Fibroblast of the aortic adventitia (primary cell): ENCODE measurements around the gene PPARD. TPM values are rescaled to one million over a fixed set of nuclear protein-coding genes. Genes with fewer than 3 reads are reported as not detected.

ENCODE experiments used
- DNase-seq: peaks from one replicate; pipeline ENCODE4 v3.0.0-alpha.2; 2010; ENCODE audit warnings: low read depth
- H3K4me3 ChIP-seq: 2 replicates; pipeline ENCODE4 v1.5.1; 2011; ENCODE audit warnings: low read depth, mild to moderate bottlenecking, control low read depth, low read length, moderate library complexity
- total RNA-seq: library from RNA; depleted of rRNA; stranded (reverse); fragments of >200 nt; gene quantifications from 2 replicates; pipeline ENCODE4 v1.2.3, GENCODE V29; 2012; ENCODE audit warnings: low replicate concordance
- TF ChIP-seq, protein P1 (sequence below): IDR thresholded peaks from 2 replicates; pipeline ENCODE4 v1.5.1; 2011; ENCODE audit warnings: mild to moderate bottlenecking, low read length, control low read depth, inconsistent platforms; ENCODE audit not compliant: insufficient read depth

PPARD gene
- total RNA-seq, 1 donor, result 10.4 TPM

DNA sequence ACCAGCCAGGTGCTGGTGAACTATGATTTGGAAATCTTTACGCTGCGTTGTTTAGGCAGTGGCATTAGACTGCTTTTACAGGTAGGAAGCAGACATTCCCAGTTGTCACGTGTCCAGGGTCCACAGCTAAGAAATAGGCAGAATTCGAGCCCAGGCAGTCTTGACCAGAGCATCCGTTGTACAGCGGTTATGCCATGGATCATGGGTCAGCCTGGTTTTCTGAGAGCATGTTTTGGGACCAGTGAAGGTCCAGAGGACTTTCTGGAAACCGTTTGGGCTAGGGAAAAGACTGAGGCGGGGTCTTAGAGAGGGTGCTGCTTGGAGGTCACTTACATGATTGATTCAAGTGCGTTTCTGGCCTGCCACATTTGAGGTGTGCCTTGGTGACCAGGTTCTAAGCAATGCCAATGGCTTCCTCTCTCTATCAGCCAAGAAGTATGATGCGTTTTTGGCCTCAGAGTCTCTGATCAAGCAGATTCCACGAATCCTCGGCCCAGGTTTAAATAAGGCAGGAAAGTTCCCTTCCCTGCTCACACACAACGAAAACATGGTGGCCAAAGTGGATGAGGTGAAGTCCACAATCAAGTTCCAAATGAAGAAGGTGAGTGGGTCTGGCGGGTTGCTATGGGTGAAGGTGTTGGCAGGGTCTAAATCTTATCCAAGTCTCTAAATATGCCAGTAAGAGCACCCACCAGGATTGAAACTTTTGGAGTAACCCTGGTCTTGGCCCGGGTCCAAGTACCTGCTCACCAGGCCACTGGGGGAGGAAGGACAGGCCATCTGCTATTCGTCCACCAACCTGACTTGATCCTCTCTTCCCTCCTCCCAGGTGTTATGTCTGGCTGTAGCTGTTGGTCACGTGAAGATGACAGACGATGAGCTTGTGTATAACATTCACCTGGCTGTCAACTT lies 127.6 kb downstream of the PPARD start:
- DNase-seq, result peak; percentile 31
- TF ChIP-seq, protein P1, sequence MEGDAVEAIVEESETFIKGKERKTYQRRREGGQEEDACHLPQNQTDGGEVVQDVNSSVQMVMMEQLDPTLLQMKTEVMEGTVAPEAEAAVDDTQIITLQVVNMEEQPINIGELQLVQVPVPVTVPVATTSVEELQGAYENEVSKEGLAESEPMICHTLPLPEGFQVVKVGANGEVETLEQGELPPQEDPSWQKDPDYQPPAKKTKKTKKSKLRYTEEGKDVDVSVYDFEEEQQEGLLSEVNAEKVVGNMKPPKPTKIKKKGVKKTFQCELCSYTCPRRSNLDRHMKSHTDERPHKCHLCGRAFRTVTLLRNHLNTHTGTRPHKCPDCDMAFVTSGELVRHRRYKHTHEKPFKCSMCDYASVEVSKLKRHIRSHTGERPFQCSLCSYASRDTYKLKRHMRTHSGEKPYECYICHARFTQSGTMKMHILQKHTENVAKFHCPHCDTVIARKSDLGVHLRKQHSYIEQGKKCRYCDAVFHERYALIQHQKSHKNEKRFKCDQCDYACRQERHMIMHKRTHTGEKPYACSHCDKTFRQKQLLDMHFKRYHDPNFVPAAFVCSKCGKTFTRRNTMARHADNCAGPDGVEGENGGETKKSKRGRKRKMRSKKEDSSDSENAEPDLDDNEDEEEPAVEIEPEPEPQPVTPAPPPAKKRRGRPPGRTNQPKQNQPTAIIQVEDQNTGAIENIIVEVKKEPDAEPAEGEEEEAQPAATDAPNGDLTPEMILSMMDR, result no peak
- peak overlapping the region; percentile 89 for H3K4me3 ChIP-seq

DNA sequence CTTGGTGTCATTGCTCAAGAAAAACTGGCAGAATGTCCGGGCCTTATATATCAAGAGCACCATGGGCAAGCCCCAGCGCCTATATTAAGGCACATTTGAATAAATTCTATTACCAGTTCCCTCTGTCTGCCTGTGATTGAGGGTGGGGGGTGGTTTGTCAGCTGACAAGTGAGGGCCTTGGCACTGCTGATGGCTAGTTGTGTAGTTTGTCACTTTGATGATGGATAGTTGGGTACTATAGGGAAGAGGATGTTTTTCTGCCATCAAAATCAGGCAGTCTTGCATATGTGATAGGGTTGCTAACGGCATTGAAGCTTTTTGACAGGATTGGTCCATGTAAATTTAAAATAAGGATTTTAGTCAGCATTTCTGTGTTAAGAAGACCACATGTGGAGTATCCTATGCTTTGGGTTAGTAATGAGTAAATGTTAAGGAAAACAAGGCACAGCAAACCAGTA lies 128.3 kb downstream of the PPARD start:
- peak overlapping the region; percentile 25 for H3K4me3 ChIP-seq
- no peak for DNase-seq
- TF ChIP-seq, protein P1, result no peak

DNA sequence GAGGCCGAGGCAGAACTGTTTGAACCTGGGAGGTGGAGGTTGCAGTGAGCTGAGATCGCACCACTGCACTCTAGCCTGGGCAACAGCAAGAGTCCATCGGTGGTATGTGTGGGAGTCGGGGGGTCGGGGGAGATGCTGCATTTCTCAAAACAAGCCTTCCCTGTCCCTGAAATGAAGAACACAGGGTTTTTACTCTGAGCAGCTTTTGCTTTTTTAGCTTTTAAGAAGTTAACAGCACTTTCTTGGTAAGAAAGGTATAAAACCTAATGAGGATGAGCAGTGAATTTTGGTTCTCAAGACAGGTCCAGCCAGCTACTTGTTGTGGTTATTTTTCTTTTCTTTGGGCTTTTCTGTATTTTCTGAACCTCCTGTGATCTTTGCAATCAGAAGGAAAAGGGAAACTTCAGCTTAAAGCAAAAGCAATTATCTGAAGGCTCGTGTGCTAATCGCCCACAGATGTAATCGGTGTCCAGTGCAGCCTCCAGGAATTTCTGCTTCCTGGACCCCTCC lies 129.5 kb downstream of the PPARD start:
- H3K4me3 ChIP-seq, result no peak overlapping the region
- DNase-seq, result no peak
- TF ChIP-seq, protein P1, result no peak

DNA sequence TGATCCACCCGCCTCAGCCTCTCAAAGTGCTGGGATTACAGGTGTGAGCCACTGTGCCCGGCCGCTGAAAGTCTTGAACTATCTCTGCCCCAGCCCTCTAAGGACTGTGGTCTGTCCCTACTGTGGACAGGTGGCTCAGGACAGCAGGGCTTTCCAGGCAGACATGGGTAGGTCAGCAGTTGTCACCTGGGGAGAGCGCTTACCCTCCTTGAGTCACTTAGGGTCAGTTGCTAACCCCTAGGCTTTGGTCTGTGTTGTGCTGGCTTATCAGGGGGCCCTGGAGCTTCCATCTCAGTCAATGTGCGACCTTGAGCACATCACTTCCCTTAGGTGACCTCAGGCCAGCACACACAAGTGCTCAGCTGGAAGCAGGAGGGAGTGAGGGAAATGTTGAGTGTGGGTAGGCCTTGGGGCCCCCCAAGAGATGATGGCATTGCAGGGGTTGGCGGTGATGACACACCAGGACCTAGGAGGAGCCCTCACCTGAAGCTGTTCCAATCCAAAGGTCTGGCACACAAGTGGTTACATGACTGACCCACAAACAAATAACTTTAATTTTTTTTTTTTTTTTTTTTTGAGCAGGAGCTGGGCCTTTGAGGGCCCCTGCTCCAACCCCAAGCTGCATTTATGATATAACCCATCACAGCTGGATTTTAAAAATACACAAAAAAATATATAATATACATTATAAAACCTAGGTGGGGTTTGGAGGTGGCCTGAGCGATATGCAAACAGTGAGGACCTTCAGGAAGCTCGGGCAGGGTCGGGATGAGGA lies 130.9 kb downstream of the PPARD start:
- TF ChIP-seq, protein P1, result no peak
- no peak overlapping the region for H3K4me3 ChIP-seq
- DNase-seq, result no peak

DNA sequence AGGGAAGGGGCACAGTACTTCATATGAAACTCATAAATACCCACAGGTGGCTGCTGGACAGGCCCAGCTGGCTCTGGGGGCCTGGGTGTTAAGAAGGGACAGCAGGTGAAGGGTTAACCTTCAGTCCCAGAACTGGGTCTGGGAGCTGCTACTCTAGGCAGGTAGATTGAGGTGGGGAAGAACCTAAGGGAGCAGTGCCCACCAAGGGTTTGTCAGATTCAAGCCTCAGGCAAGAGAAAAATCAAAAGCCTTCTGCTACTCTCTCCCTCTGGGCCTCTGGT lies 131.4 kb downstream of the PPARD start:
- DNase-seq, result no peak
- TF ChIP-seq, protein P1, result no peak

DNA sequence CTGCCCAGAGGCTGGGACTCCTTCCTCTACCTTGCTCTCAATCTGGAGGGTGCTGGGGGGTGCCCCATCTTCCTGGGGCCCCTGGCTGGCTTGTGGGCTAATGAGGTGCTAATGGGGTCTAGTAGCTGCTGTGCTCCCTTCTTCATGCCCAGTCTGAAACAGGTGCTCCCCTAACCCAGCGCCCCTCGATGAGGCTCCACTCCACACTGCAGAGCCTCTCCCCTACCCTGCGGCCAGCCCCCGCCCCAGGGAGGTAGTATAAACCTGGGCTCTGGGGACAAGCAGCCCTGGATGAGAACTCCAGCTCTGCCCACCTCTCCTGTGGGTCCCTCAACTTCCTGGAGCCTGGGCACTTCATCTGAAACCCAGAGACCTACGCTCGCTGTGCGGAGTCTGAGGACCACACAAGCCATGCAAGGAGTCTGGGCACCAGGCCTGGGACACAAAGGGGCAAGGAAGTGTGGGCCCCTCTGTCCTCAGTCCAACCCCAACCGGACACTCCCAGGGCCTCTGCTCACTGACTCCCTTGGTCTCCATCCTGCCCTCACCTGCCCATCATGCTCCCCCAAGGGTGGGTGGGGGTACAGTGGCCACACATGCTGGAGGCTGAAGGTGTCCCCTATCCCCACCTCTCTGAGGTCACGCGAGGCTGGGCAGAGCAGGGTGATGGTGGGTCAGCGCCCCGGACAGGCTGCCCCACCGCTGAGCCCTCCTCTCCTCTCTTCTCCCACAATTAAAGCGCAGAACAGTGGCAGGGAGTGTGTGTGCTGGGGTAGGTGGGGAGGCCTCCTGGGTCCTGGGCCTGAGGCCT lies 132.0 kb downstream of the PPARD start:
- TF ChIP-seq, protein P1, result no peak
- no peak for DNase-seq
- H3K4me3 ChIP-seq, result no peak overlapping the region

More for the DNA sequence above, 131.4 kb downstream of the PPARD start:
- H3K4me3 ChIP-seq, result no peak overlapping the region
